ENCODE data around the gene DAP. TPM values are rescaled to one million over a fixed set of nuclear protein-coding genes. Genes with fewer than 3 reads are reported as not detected.
"Not testable (repeated sequence)": the region's sequence is repeated elsewhere in the genome, so short reads cannot be mapped to it uniquely, and the experiment has no call there.

Gene DAP
- polyA plus RNA-seq, 1 donor (not counting 4 experiments of a cell fraction or from before 2014, with no cell fraction given): 30.4 TPM

- dilution Hi-C loops (cut with MboI; ENCODE audit: extremely low pct_ligation_motif_present, low sequenced_read_pairs): no loop called here
- H3K79me2 ChIP-seq (ENCODE audit: control insufficient read depth, insufficient read depth, low read length): peaks cover 10% of the 10 kb centered on the region
These were observed 37.5 kb downstream of the DAP start for GRCh38 chr5:10723514-10723913.

GRCh38 chr5:10720766-10721165 is 40.3 kb downstream of the DAP start:
- H2AFZ ChIP-seq (ENCODE audit: control insufficient read depth, low read length); H3K4me2 ChIP-seq (ENCODE audit: control insufficient read depth, extremely low read depth, insufficient read depth, low read depth, low read length); H3K9me3 ChIP-seq (ENCODE audit: control insufficient read depth, low read depth, low read length); H3K27me3 ChIP-seq (ENCODE audit: control insufficient read depth, extremely low read depth, insufficient read depth, low read length); H3K9me1 ChIP-seq (ENCODE audit: control insufficient read depth, extremely low read depth, insufficient read depth, low read length); H3K79me2 ChIP-seq (ENCODE audit: control insufficient read depth, insufficient read depth, low read length); H3K4me3 ChIP-seq (ENCODE audit: control insufficient read depth in 2 of 3, extremely low read depth in 1 of 3, insufficient read depth in 2 of 3, low read depth in 1 of 3, low read length in 3 of 3); H3K36me3 ChIP-seq (ENCODE audit: control insufficient read depth in 2 of 2, extremely low read depth in 1 of 2, insufficient read depth in 2 of 2, low read length in 2 of 2); H3K9ac ChIP-seq (ENCODE audit: control insufficient read depth, extremely low read depth, insufficient read depth, low read length); dilution Hi-C loops (cut with MboI; ENCODE audit: extremely low pct_ligation_motif_present, low sequenced_read_pairs); FAIRE-seq; H4K20me1 ChIP-seq (ENCODE audit: control insufficient read depth, extremely low read depth, insufficient read depth, low read length); H3K27ac ChIP-seq (ENCODE audit: control insufficient read depth, insufficient read depth, low read length); DNase-seq (ENCODE audit: low read depth, low spot score): not testable (repeated sequence)
- peaks cover 29% of the 10 kb centered on the region for H3K4me1 ChIP-seq (ENCODE audit: control insufficient read depth, extremely low read depth, insufficient read depth, low read length)

More at GRCh38 chr5:10723514-10723913, 37.5 kb downstream of the DAP start:
- H3K9me1 ChIP-seq (ENCODE audit: control insufficient read depth, extremely low read depth, insufficient read depth, low read length): no peaks in the 10 kb centered on the region
- no peak overlapping the region for H3K27ac ChIP-seq (ENCODE audit: control insufficient read depth, insufficient read depth, low read length)
- peaks cover 39% of the 10 kb centered on the region for H3K4me1 ChIP-seq (ENCODE audit: control insufficient read depth, extremely low read depth, insufficient read depth, low read length)
- no peaks in the 10 kb centered on the region for H4K20me1 ChIP-seq (ENCODE audit: control insufficient read depth, extremely low read depth, insufficient read depth, low read length)
- H3K27me3 ChIP-seq (ENCODE audit: control insufficient read depth, extremely low read depth, insufficient read depth, low read length): no peaks in the 10 kb centered on the region
- FAIRE-seq (no peak), DNase-seq (ENCODE audit: low read depth, low spot score) (no peak)
- no peaks in the 10 kb centered on the region for H3K9me3 ChIP-seq (ENCODE audit: control insufficient read depth, low read depth, low read length)
- H3K4me2 ChIP-seq (ENCODE audit: control insufficient read depth, extremely low read depth, insufficient read depth, low read depth, low read length): no peak overlapping the region
- H3K9ac ChIP-seq (ENCODE audit: control insufficient read depth, extremely low read depth, insufficient read depth, low read length): no peak overlapping the region
- peaks cover 1 to 3% of the 10 kb centered on the region in 2 experiments for H3K36me3 ChIP-seq (ENCODE audit: control insufficient read depth in 2 of 2, extremely low read depth in 1 of 2, insufficient read depth in 2 of 2, low read length in 2 of 2)
- H3K4me3 ChIP-seq (ENCODE audit: control insufficient read depth in 2 of 3, extremely low read depth in 1 of 3, insufficient read depth in 2 of 3, low read depth in 1 of 3, low read length in 3 of 3): no peak overlapping the region
- H2AFZ ChIP-seq (ENCODE audit: control insufficient read depth, low read length): no peak overlapping the region
- TF ChIP-seq, protein P1, sequence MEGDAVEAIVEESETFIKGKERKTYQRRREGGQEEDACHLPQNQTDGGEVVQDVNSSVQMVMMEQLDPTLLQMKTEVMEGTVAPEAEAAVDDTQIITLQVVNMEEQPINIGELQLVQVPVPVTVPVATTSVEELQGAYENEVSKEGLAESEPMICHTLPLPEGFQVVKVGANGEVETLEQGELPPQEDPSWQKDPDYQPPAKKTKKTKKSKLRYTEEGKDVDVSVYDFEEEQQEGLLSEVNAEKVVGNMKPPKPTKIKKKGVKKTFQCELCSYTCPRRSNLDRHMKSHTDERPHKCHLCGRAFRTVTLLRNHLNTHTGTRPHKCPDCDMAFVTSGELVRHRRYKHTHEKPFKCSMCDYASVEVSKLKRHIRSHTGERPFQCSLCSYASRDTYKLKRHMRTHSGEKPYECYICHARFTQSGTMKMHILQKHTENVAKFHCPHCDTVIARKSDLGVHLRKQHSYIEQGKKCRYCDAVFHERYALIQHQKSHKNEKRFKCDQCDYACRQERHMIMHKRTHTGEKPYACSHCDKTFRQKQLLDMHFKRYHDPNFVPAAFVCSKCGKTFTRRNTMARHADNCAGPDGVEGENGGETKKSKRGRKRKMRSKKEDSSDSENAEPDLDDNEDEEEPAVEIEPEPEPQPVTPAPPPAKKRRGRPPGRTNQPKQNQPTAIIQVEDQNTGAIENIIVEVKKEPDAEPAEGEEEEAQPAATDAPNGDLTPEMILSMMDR (optimal IDR thresholded peaks at IDR 0.05 in 1 of 3, IDR thresholded peaks at IDR 0.05 in 1 of 3, conservative IDR thresholded peaks at IDR 0.05 in 1 of 3; ENCODE audit: extremely low read depth in 1 of 3, insufficient read depth in 2 of 3, low read length in 3 of 3): no peak
- no peak for TF ChIP-seq EZH2 (IDR thresholded peaks at IDR 0.05; ENCODE audit: low read length)

DNA sequence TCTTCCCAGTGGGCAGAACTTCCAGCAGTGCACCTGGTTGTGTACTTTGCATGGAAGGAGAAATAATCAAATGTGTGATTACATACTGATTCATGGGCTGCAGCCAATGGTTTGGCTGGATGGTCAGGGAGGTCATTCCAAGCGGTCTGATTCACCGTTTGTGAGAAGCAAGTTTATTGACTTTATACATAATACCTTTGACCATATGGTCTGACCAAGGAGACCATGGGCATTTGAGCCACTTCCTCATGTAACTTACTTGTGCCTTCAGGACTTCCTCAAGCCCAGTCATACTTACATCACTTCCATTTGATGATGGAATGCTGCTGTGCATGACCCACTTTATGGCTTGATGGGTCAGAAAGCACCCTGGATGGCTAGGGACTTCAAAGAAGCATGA is 41.1 kb downstream of the DAP start:
- Histone ChIP-seq H3K9ac (ENCODE audit: control insufficient read depth, extremely low read depth, insufficient read depth, low read length) (no peak overlapping the region), H3K9me3 (ENCODE audit: control insufficient read depth, low read depth, low read length) (no peaks in the 10 kb centered on the region), H2AFZ (ENCODE audit: control insufficient read depth, low read length) (no peak overlapping the region), H3K79me2 (ENCODE audit: control insufficient read depth, insufficient read depth, low read length) (peaks cover 10% of the 10 kb centered on the region), H3K27me3 (ENCODE audit: control insufficient read depth, extremely low read depth, insufficient read depth, low read length) (no peaks in the 10 kb centered on the region), H4K20me1 (ENCODE audit: control insufficient read depth, extremely low read depth, insufficient read depth, low read length) (no peaks in the 10 kb centered on the region), H3K36me3 (ENCODE audit: control insufficient read depth in 2 of 2, extremely low read depth in 1 of 2, insufficient read depth in 2 of 2, low read length in 2 of 2) (peaks cover 1 to 3% of the 10 kb centered on the region in 2 experiments), H3K4me1 (ENCODE audit: control insufficient read depth, extremely low read depth, insufficient read depth, low read length) (peaks cover 21% of the 10 kb centered on the region), H3K4me2 (ENCODE audit: control insufficient read depth, extremely low read depth, insufficient read depth, low read depth, low read length) (no peak overlapping the region), H3K4me3 (ENCODE audit: control insufficient read depth in 2 of 3, extremely low read depth in 1 of 3, insufficient read depth in 2 of 3, low read depth in 1 of 3, low read length in 3 of 3) (no peak overlapping the region), H3K9me1 (ENCODE audit: control insufficient read depth, extremely low read depth, insufficient read depth, low read length) (no peaks in the 10 kb centered on the region), H3K27ac (ENCODE audit: control insufficient read depth, insufficient read depth, low read length) (no peak overlapping the region)
- DNase-seq (ENCODE audit: low read depth, low spot score) (no peak), FAIRE-seq (no peak)
- TF ChIP-seq, protein P1 (optimal IDR thresholded peaks at IDR 0.05 in 1 of 3, IDR thresholded peaks at IDR 0.05 in 1 of 3, conservative IDR thresholded peaks at IDR 0.05 in 1 of 3; ENCODE audit: extremely low read depth in 1 of 3, insufficient read depth in 2 of 3, low read length in 3 of 3): no peak
- no peak for TF ChIP-seq EZH2 (IDR thresholded peaks at IDR 0.05; ENCODE audit: low read length)
- dilution Hi-C loops (cut with MboI; ENCODE audit: extremely low pct_ligation_motif_present, low sequenced_read_pairs): no loop called here

GRCh38 chr5:10718617-10719016 is 42.4 kb downstream of the DAP start:
- DNase-seq (ENCODE audit: low read depth, low spot score); H3K9me1 ChIP-seq (ENCODE audit: control insufficient read depth, extremely low read depth, insufficient read depth, low read length); FAIRE-seq; H3K79me2 ChIP-seq (ENCODE audit: control insufficient read depth, insufficient read depth, low read length); H3K36me3 ChIP-seq (ENCODE audit: control insufficient read depth in 2 of 2, extremely low read depth in 1 of 2, insufficient read depth in 2 of 2, low read length in 2 of 2); H3K4me1 ChIP-seq (ENCODE audit: control insufficient read depth, extremely low read depth, insufficient read depth, low read length); H2AFZ ChIP-seq (ENCODE audit: control insufficient read depth, low read length); dilution Hi-C loops (cut with MboI; ENCODE audit: extremely low pct_ligation_motif_present, low sequenced_read_pairs); H3K4me2 ChIP-seq (ENCODE audit: control insufficient read depth, extremely low read depth, insufficient read depth, low read depth, low read length); H3K27ac ChIP-seq (ENCODE audit: control insufficient read depth, insufficient read depth, low read length); H3K9ac ChIP-seq (ENCODE audit: control insufficient read depth, extremely low read depth, insufficient read depth, low read length); H4K20me1 ChIP-seq (ENCODE audit: control insufficient read depth, extremely low read depth, insufficient read depth, low read length); H3K27me3 ChIP-seq (ENCODE audit: control insufficient read depth, extremely low read depth, insufficient read depth, low read length); H3K4me3 ChIP-seq (ENCODE audit: control insufficient read depth in 2 of 3, extremely low read depth in 1 of 3, insufficient read depth in 2 of 3, low read depth in 1 of 3, low read length in 3 of 3); H3K9me3 ChIP-seq (ENCODE audit: control insufficient read depth, low read depth, low read length): not testable (repeated sequence)

Data from keratinocyte (primary cell).